T-helper 22 cell (primary cell): ENCODE data around the gene CREB1.
"Not testable (repeated sequence)": the region's sequence is repeated elsewhere in the genome, so short reads cannot be mapped to it uniquely, and the experiment has no call there.

ENCODE experiments used
- DNase-seq: peaks from one replicate; pipeline ENCODE4 v3.0.0-alpha.2; 2020; ENCODE audit warnings: low read depth

CREB1 gene

GRCh38 chr2:207529330-207530159 is at the start of gene CREB1:
Gene CREB1, plus strand, starts transcription at chr2:207529962. Its CDS starts 25,674 bp downstream, at chr2:207555636.
- peak; percentile 98 for DNase-seq

GRCh38 chr2:207480521-207481040 is 49.2 kb upstream of the CREB1 start:
- DNase-seq: no peak

DNA sequence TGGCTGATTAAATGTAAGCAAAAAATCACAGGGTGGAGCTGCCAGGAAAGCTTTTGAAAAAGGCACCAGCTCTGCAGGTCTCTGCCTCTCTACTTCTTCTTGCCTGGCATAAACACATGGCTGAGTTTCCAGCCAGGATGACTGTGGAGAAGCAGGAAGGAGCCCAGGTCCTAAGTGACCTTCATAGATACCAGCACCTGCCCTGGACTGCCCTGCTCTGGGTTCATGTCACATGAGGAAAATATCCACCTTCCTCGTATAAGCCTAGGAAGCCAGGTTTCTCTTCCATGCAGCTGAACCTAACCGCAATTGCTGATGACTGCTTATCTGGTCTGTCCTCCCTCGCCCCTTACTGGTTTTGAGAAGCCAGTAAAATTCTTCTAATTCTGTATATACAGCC is 47.8 kb upstream of the CREB1 start:
- DNase-seq: no peak

GRCh38 chr2:207482630-207483029 is 47.1 kb upstream of the CREB1 start:
- DNase-seq: no peak

DNA sequence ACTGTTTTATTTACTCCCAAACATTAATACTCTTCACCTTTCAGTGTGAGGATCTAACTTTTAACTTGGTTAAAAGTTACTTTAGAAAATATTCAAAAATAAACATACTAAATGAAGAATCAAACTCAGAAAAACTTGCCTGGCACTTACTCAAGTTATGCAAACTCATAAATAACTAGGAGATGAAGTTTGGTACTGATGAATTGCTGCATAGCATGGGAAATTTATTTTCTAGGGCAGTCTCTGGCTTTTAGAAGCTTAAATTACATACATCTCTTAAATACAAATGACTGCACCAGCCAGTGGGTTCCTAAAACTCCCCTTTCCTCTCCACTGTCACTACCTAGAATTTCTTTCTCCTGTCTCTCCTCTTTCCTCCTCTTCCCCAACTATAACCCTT is 46.7 kb upstream of the CREB1 start:
- no peak for DNase-seq

DNA sequence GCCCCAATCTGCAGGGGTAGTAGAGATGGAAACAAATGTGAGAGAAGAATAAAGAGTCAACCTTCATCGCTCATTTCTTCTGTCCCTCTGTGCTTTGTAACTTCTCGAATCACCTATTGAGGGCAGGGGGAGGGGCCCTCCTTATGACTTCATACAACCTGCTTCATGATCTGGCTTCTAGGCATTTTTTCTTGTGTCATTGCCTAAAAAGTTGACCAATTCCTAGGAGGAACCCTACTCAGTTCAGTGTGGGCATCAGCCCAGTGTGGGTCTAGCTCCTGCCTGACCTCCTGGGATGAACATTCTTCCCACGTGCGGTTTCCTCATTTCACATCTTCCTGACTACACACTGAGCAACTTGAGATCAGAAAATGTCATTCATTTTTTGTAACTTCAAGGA is 46.3 kb upstream of the CREB1 start:
- DNase-seq: no peak

GRCh38 chr2:207484444-207485391 is 45.0 kb upstream of the CREB1 start:
- DNase-seq: no peak

GRCh38 chr2:207487650-207488311 is 42.0 kb upstream of the CREB1 start:
- no peak for DNase-seq

DNA sequence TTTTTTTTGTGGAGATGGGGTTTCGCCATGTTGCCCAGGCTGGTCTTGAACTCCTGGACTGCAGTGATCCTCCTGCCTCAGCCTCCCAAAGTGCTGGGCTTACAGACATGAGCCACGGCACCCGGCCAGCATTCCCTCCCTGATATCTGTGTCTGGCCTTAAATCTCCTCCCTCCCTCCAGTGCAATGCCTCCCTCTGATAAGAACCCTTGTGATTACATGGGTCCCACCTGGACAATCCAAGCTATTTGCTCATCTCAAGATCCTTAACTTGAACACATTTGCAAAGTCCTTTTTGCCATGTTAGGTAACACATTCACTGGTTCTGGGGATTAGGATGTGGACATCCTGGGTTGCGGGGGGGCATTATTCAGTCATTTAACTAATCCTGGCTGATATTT is 40.5 kb upstream of the CREB1 start:
- no peak for DNase-seq

- no peak for DNase-seq
Measured at GRCh38 chr2:207490441-207490840, 39.3 kb upstream of the CREB1 start.

- no peak for DNase-seq
Measured at GRCh38 chr2:207491086-207491485, 38.7 kb upstream of the CREB1 start.

GRCh38 chr2:207491956-207492355 is 37.8 kb upstream of the CREB1 start:
- DNase-seq: no peak

GRCh38 chr2:207492461-207492860 is 37.3 kb upstream of the CREB1 start:
- DNase-seq: no peak

- DNase-seq: no peak
Measured at GRCh38 chr2:207494137-207494536, 35.6 kb upstream of the CREB1 start.

GRCh38 chr2:207496936-207497335 is 32.8 kb upstream of the CREB1 start:
- not testable (repeated sequence) for DNase-seq

DNA sequence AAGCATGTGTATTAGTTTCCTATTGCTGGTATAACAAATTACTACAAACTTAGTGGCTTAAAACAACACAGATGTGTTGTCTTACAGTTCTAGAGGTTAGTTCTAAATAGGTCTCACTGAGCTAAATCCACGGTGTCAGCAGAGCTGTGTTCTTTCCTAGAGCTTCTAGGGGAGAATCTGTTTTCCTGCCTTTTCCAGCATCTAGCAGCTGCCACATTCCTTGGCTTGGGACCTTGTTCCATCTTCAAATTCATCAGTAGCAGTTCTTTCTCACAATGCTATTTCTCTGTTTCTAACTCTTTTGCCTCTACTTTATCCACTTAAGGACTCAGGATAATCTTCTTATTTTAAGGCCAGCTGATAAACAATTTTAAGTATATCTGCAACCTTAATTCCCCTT is 32.2 kb upstream of the CREB1 start:
- DNase-seq: no peak

- DNase-seq: no peak
Measured at GRCh38 chr2:207498427-207498826, 31.3 kb upstream of the CREB1 start.

DNA sequence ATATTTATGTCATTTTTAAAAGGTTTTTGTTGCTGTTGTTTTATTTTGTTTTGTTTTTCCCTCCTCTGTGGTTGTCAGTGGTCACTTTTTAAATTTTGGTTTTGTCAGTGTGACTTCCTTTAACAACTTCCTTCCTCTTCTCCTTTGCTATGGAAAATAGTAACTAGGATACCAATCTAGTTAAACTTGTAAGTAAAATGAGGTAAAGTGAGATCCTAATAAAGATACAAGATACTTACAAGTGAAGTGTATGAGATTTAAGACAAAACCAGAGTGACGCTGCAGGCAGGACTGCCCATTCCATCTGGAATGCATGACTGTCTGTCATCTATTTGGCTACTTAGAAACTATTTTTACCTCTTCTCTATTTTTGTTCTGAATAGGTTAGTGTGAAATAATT is 30.6 kb upstream of the CREB1 start:
- DNase-seq: no peak

DNA sequence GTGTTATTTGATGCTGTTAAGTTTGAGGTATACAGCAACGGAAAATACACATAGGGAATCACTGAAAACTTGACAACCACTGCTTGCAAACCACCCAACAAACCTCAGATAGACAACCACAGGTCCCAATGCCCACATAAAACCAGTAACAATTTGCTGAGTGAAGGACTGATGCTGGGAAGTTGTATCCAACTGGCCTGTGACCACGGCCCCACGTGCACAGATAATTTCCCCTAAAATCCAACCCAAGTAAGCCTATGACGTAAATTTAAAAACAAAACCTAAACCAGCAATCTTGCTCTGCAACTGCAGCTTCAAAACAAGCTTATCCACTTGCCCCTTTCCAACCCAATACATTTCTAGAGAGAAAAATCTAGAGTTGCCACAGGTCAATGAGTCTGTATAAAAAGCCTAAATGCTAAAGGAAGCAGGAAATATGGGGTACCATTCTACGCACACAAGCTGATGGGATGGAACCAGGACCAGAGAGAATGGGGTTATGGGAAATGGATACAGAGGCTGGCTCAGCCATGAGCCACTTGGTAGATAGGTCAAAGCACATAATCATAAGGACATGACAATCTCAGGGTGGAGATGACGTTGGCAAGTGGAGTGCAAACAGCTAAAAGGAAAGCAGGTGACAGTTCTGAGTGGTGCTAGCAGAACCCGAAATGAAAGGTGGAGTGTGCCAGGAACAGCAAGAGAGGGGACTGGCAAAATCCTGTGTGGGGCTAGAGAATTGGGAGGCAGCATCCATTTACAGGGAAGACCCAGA is 27.8 kb upstream of the CREB1 start:
- DNase-seq: no peak

DNA sequence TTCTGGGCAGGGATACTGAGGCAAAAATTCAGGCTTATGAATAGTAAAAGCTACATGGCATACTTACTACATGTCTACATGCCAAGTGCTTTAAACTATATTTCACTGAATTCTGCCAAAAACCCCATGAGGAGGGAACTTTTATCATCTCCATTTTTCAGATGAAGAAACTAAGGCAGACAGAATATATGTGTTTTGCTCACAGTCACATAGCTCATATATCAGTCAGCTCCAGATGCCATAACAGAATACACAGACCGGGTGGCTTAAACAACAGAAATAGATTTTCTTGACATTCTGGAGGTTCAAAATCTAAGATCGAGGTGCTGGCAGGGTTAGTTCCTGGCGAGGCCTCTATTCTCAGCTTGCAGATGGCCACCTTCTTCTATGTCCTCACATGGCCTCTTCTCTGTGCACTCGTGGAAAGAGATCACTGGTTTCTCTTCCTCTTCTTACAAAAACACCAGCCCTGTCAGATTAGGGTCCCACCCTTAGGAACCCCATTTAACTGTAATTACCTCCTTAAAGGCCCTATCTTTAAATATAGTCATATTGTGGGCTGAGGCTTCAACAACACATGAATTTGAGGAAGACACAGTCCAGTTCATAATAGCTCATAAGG is 27.1 kb upstream of the CREB1 start:
- no peak for DNase-seq

DNA sequence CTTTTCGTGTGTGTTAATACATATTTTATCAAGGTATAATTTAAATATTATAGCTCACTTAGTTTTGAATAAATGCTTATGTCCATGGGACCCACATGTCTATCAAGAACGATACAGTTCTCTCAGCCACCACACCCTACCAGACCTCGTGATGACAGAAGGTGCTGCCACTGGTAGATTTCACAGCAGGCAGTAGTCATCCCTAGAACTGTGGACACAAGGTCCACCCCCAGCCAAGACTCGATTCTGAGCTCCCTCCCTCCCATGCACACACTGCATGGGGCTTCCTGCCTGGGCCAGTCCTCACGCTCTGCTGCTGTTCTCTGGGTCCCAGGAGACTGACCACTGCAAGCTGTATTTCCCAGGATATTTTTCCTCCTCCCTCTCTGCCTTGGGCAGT is 26.5 kb upstream of the CREB1 start:
- DNase-seq: no peak
